ENCODE data around the gene ASPSCR1. TPM values are rescaled to one million over a fixed set of nuclear protein-coding genes. Genes with fewer than 3 reads are reported as not detected.

The ASPSCR1 gene
- total RNA-seq, 4 donors from 2014 or later: 11.7 to 24.4 (median 18.6) TPM

GRCh38 chr17:82024859-82025258 lies 47.4 kb downstream of the ASPSCR1 start:
- H3K4me1 ChIP-seq: peaks cover 0 to 47% (median 26%) of the 10 kb centered on the region in 3 donors
- no peak overlapping the region for H3K27ac ChIP-seq
- no peaks in the 10 kb centered on the region for H3K27me3 ChIP-seq
- no peak overlapping the region for H3K4me3 ChIP-seq
- no peaks in the 10 kb centered on the region for H3K9me3 ChIP-seq
- peaks cover 0 to 35% of the 10 kb centered on the region in 2 donors for H3K36me3 ChIP-seq
- TF ChIP-seq POLR2AphosphoS5 (IDR thresholded peaks at IDR 0.05) (no peak), POLR2A (IDR thresholded peaks at IDR 0.05) (no peak), EP300 (IDR thresholded peaks at IDR 0.05) (no peak), CTCF (IDR thresholded peaks at IDR 0.05) (no peak)
- no peak for ATAC-seq
- 70% methylated on average over 4 of the region's 17 CpGs; no CpG with 5 or more reads in 1 of the 2 donors for whole genome bisulfite sequencing, 2 donors (ENCODE audit: low coverage in 1 of 2)

GRCh38 chr17:82025401-82026107 lies 48.1 kb downstream of the ASPSCR1 start:
- H3K4me1 ChIP-seq: peaks cover 0 to 47% (median 32%) of the 10 kb centered on the region in 3 donors
- no peak for ATAC-seq
- H3K4me3 ChIP-seq: no peak overlapping the region
- no peaks in the 10 kb centered on the region for H3K27me3 ChIP-seq
- H3K27ac ChIP-seq: no peak overlapping the region
- TF ChIP-seq EP300 (IDR thresholded peaks at IDR 0.05) (no peak), CTCF (IDR thresholded peaks at IDR 0.05) (no peak)
- WGBS, 2 donors (ENCODE audit: low coverage in 1 of 2): 77 to 100% methylated on average over 1 to 3 of the region's 25 CpGs
- H3K9me3 ChIP-seq: no peaks in the 10 kb centered on the region
- H3K36me3 ChIP-seq: peaks cover 0 to 35% of the 10 kb centered on the region in 2 donors

- TF ChIP-seq EP300 (IDR thresholded peaks at IDR 0.05): no peak
- no peak for TF ChIP-seq POLR2AphosphoS5 (IDR thresholded peaks at IDR 0.05)
- TF ChIP-seq POLR2A (IDR thresholded peaks at IDR 0.05): no peak
- TF ChIP-seq CTCF (IDR thresholded peaks at IDR 0.05): no peak
- peaks cover 0 to 43% (median 25%) of the 10 kb centered on the region in 3 donors for H3K4me1 ChIP-seq
- ATAC-seq: no peak
These were observed 50.8 kb downstream of the ASPSCR1 start for GRCh38 chr17:82028246-82028645.

GRCh38 chr17:82028966-82029365 lies 51.5 kb downstream of the ASPSCR1 start:
- peaks cover 8% of the 10 kb centered on the region for H3K27me3 ChIP-seq
- H3K4me3 ChIP-seq: no peak overlapping the region
- no peak for ATAC-seq
- WGBS, 2 donors (ENCODE audit: low coverage in 1 of 2): 100% methylated on average over 1 of the region's 9 CpGs; no CpG with 5 or more reads in 1 of the 2 donors
- no peaks in the 10 kb centered on the region for H3K9me3 ChIP-seq
- H3K4me1 ChIP-seq: peaks cover 0 to 36% (median 20%) of the 10 kb centered on the region in 3 donors
- H3K36me3 ChIP-seq: peaks cover 0 to 35% of the 10 kb centered on the region in 2 donors
- TF ChIP-seq POLR2A (IDR thresholded peaks at IDR 0.05): no peak
- TF ChIP-seq POLR2AphosphoS5 (IDR thresholded peaks at IDR 0.05): no peak
- no peak for TF ChIP-seq EP300 (IDR thresholded peaks at IDR 0.05)
- TF ChIP-seq CTCF (IDR thresholded peaks at IDR 0.05): no peak
- no peak overlapping the region for H3K27ac ChIP-seq

More at GRCh38 chr17:82028246-82028645, 50.8 kb downstream of the ASPSCR1 start:
- WGBS, 2 donors (ENCODE audit: low coverage in 1 of 2): 100% methylated on average over 1 of the region's 13 CpGs; no CpG with 5 or more reads in 1 of the 2 donors
- H3K9me3 ChIP-seq: no peaks in the 10 kb centered on the region
- peaks cover 0 to 35% of the 10 kb centered on the region in 2 donors for H3K36me3 ChIP-seq
- H3K27ac ChIP-seq: no peak overlapping the region
- H3K27me3 ChIP-seq: peaks cover 8% of the 10 kb centered on the region
- no peak overlapping the region for H3K4me3 ChIP-seq

GRCh38 chr17:82029391-82029790 lies 52.0 kb downstream of the ASPSCR1 start:
- TF ChIP-seq CTCF (IDR thresholded peaks at IDR 0.05) (no peak), POLR2AphosphoS5 (IDR thresholded peaks at IDR 0.05) (no peak), POLR2A (IDR thresholded peaks at IDR 0.05) (no peak), EP300 (IDR thresholded peaks at IDR 0.05) (no peak)
- no peaks in the 10 kb centered on the region for H3K9me3 ChIP-seq
- ATAC-seq: no peak
- no peak overlapping the region for H3K27ac ChIP-seq
- no peak overlapping the region for H3K4me3 ChIP-seq
- 90% methylated on average over 2 of the region's 16 CpGs; no CpG with 5 or more reads in 1 of the 2 donors for WGBS, 2 donors (ENCODE audit: low coverage in 1 of 2)
- H3K4me1 ChIP-seq: peaks cover 0 to 31% (median 16%) of the 10 kb centered on the region in 3 donors
- peaks cover 8% of the 10 kb centered on the region for H3K27me3 ChIP-seq
- H3K36me3 ChIP-seq: peaks cover 0 to 35% of the 10 kb centered on the region in 2 donors

Measured in gastroesophageal sphincter (tissue), 4 donors.